ENCODE measurements around the gene LRP8.

The LRP8 gene

GRCh38 chr1:53293123-53293522, 34.7 kb downstream of the LRP8 start:
- no peak for TF ChIP-seq CTCF (IDR thresholded peaks at IDR 0.05; ENCODE audit: low read depth, low read length, missing control alignments)
- no peak overlapping the region for H3K4me3 ChIP-seq (ENCODE audit: low read depth, low read length)
- no peak for DNase-seq (ENCODE audit: low read depth)

- TF ChIP-seq CTCF (IDR thresholded peaks at IDR 0.05; ENCODE audit: low read depth, low read length, missing control alignments) = no peak
- peak; percentile 22 for DNase-seq (ENCODE audit: low read depth)
- no peak overlapping the region for H3K4me3 ChIP-seq (ENCODE audit: low read depth, low read length)
Observed at GRCh38 chr1:53292690-53293089, 35.2 kb downstream of the LRP8 start.

- DNase-seq (ENCODE audit: low read depth) = no peak
- peak; percentile 7 for TF ChIP-seq CTCF (IDR thresholded peaks at IDR 0.05; ENCODE audit: low read depth, low read length, missing control alignments)
- no peak overlapping the region for H3K4me3 ChIP-seq (ENCODE audit: low read depth, low read length)
Observed at GRCh38 chr1:53291574-53291973, 36.3 kb downstream of the LRP8 start.

GRCh38 chr1:53288790-53289429, 39.0 kb downstream of the LRP8 start:
- no peak for DNase-seq (ENCODE audit: low read depth)
- no peak for TF ChIP-seq CTCF (IDR thresholded peaks at IDR 0.05; ENCODE audit: low read depth, low read length, missing control alignments)
- no peak overlapping the region for H3K4me3 ChIP-seq (ENCODE audit: low read depth, low read length)

GRCh38 chr1:53288002-53288789, 39.7 kb downstream of the LRP8 start:
- H3K4me3 ChIP-seq (ENCODE audit: low read depth, low read length) = no peak overlapping the region
- no peak for DNase-seq (ENCODE audit: low read depth)
- no peak for TF ChIP-seq CTCF (IDR thresholded peaks at IDR 0.05; ENCODE audit: low read depth, low read length, missing control alignments)

GRCh38 chr1:53286955-53287354, 40.9 kb downstream of the LRP8 start:
- H3K4me3 ChIP-seq (ENCODE audit: low read depth, low read length) = no peak overlapping the region
- TF ChIP-seq CTCF (IDR thresholded peaks at IDR 0.05; ENCODE audit: low read depth, low read length, missing control alignments) = no peak
- DNase-seq (ENCODE audit: low read depth) = no peak
